ENCODE measurements around the gene IL20RA. TPM values are rescaled to one million over a fixed set of nuclear protein-coding genes. Genes with fewer than 3 reads are reported as not detected.
A peak's percentile ranks its signal among the peaks of the same experiment; 100 is the strongest.
"Not testable (repeated sequence)": the region's sequence is repeated elsewhere in the genome, so short reads cannot be mapped to it uniquely, and the experiment has no call there.

The IL20RA gene
- total RNA-seq, 1 donor from 2014 or later = 4.5 TPM

- no peak for FAIRE-seq
- Histone ChIP-seq H3K36me3 (ENCODE audit: control insufficient read depth, insufficient read depth, low read length) (no peaks in the 10 kb centered on the region), H3K27me3 (ENCODE audit: control insufficient read depth, insufficient read depth, low read length) (no peaks in the 10 kb centered on the region), H3K4me3 (ENCODE audit: low read depth, low read length) (no peak overlapping the region)
- TF ChIP-seq CTCF (IDR thresholded peaks at IDR 0.05; ENCODE audit: insufficient read depth, low read length, severe bottlenecking) = no peak
- no peak for DNase-seq (ENCODE audit: low read depth)
These were observed 84.0 kb downstream of the IL20RA start for GRCh38 chr6:136960781-136961180.

- not testable (repeated sequence) for H3K4me3 ChIP-seq (ENCODE audit: low read depth, low read length); DNase-seq (ENCODE audit: low read depth); H3K36me3 ChIP-seq (ENCODE audit: control insufficient read depth, insufficient read depth, low read length); FAIRE-seq; H3K27me3 ChIP-seq (ENCODE audit: control insufficient read depth, insufficient read depth, low read length)
These were observed 84.8 kb downstream of the IL20RA start for GRCh38 chr6:136959935-136960334.

DNA sequence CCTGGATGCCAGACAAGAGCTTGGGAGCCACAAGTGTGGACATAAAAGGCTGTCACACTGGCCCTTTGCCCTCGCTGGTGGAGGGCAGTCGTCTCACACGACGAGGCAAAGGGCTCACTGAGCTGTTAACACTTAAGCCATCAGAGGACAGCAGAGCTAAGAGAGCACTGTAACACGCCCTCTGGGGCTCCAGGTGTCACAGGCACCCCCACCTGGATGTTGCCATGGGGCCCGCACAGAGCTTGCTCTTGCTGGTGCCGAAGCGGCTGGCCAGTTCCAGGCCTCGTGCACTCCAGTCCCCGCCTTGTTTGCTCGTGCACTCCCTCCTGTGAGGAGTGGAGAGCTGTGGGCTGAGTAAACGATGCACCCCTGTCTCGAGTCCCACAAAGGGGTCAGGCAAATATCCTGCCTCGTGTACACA, 85.3 kb downstream of the IL20RA start:
- DNase-seq (ENCODE audit: low read depth) = no peak
- H3K36me3 ChIP-seq (ENCODE audit: control insufficient read depth, insufficient read depth, low read length) = no peaks in the 10 kb centered on the region
- no peaks in the 10 kb centered on the region for H3K27me3 ChIP-seq (ENCODE audit: control insufficient read depth, insufficient read depth, low read length)
- no peak overlapping the region for H3K4me3 ChIP-seq (ENCODE audit: low read depth, low read length)
- FAIRE-seq = peak; percentile 47
- no peak for TF ChIP-seq CTCF (IDR thresholded peaks at IDR 0.05; ENCODE audit: insufficient read depth, low read length, severe bottlenecking)

DNA sequence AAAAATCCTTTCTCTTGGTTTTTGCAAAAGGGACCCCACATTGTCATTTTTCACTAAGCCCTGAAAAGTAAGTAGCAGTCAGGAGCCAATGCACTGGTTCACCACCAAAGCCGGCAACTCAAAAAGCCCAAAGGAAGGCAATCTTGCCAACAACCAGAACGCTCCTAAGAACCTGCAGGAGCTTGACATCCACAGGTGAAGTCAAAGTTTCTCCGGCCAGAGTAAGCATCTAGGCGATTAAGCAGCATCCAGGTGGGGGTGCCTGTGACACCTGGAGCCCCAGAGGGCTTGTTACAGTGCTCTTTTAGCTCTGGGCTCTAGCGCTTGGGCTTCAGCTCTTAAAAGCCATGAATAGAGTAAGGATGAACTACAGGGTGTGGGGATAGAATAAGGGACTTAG, 86.6 kb downstream of the IL20RA start:
- Histone ChIP-seq H3K36me3 (ENCODE audit: control insufficient read depth, insufficient read depth, low read length) (no peaks in the 10 kb centered on the region), H3K27me3 (ENCODE audit: control insufficient read depth, insufficient read depth, low read length) (no peaks in the 10 kb centered on the region), H3K4me3 (ENCODE audit: low read depth, low read length) (no peak overlapping the region)
- no peak for DNase-seq (ENCODE audit: low read depth)
- FAIRE-seq = no peak
- no peak for TF ChIP-seq CTCF (IDR thresholded peaks at IDR 0.05; ENCODE audit: insufficient read depth, low read length, severe bottlenecking)

DNA sequence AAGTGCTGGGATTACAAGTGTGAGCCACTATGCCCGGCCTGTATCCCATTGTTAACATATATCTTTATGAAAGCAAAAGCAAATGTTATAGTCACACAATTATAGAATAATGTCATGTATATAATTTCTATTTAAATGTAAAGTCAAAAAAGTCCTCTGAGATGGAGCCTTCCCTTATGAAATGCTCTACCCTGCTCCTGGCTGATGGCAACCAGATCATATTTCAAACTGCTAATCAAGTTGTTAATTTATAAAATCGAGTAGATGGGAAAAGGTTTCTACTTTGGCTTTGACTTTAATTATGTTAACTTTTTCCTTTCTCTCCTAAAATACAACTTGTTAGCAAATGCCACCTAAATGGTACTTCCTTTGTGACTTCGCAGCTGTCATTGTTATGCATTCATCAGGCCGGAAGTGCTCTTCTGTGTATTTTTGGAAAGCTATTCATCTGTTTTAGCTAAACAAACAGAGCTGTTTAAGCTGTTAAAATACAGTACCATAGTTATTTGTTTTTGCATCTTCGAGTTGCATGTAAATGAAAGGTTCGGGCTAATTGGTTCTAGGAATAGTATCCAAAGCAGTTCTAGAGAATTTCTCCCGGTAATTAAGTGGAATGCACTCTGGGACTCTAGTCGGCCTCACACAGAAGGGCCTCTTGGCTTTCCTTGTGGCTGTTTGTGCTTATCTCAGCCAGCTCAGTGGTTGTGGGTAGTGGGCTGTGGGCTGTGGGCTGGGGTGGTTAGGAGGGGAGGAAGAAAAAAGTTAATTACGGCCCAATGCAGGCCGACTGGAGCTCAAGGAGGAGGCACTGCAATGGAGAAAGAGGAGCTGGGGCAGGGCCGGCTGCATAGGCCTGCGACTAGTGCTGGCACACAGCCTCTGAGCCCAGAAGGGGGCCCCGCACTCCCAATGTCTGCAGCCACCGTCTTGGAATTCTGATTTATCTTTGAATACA, 87.9 kb downstream of the IL20RA start:
- H3K27me3 ChIP-seq (ENCODE audit: control insufficient read depth, insufficient read depth, low read length) = no peaks in the 10 kb centered on the region
- DNase-seq (ENCODE audit: low read depth) = no peak
- TF ChIP-seq CTCF (IDR thresholded peaks at IDR 0.05; ENCODE audit: insufficient read depth, low read length, severe bottlenecking) = no peak
- FAIRE-seq = no peak
- no peaks in the 10 kb centered on the region for H3K36me3 ChIP-seq (ENCODE audit: control insufficient read depth, insufficient read depth, low read length)
- H3K4me3 ChIP-seq (ENCODE audit: low read depth, low read length) = no peak overlapping the region

- Histone ChIP-seq H3K36me3 (ENCODE audit: control insufficient read depth, insufficient read depth, low read length) (no peaks in the 10 kb centered on the region), H3K4me3 (ENCODE audit: low read depth, low read length) (no peak overlapping the region), H3K27me3 (ENCODE audit: control insufficient read depth, insufficient read depth, low read length) (no peaks in the 10 kb centered on the region)
- DNase-seq (ENCODE audit: low read depth) (no peak), FAIRE-seq (peak; percentile 79)
- TF ChIP-seq CTCF (IDR thresholded peaks at IDR 0.05; ENCODE audit: insufficient read depth, low read length, severe bottlenecking) = no peak
These were observed 89.6 kb downstream of the IL20RA start for GRCh38 chr6:136955123-136955522.
